ENCODE measurements around the gene ATPAF1. TPM values are rescaled to one million over a fixed set of nuclear protein-coding genes. Genes with fewer than 3 reads are reported as not detected.

ATPAF1 gene
- polyA plus RNA-seq, 2 of the 4 experiments (the other 2 are of a cell fraction), result 28.9 to 63.7 TPM

GRCh38 chr1:46703927-46704641 is 35.9 kb upstream of the ATPAF1 start:
- Histone ChIP-seq H3K4me2 (no peak overlapping the region), H3K4me1 (no peaks in the 10 kb centered on the region), H3K9me3 (no peaks in the 10 kb centered on the region), H3K27ac (no peak overlapping the region), H3K4me3 (no peak overlapping the region)
- FAIRE-seq (no peak), DNase-seq (ENCODE audit: low read depth in 1 of 2, low spot score in 1 of 2) (no peak), ATAC-seq (no peak)
- TF ChIP-seq CBX8 (IDR thresholded peaks at IDR 0.05), result no peak
- WGBS (ENCODE audit: missing lambda C conversion rate), result 88% methylated on average over 3 of the region's 3 CpGs
- ChIA-PET CTCF (interaction anchor here (1.3 kb wide), 1 partner anchor 22 kb away, joined by 3 read pairs; no protein-coding TSS in a partner anchor), POLR2A (no interaction called here)

GRCh38 chr1:46699666-46700065 is 31.5 kb upstream of the ATPAF1 start:
- Histone ChIP-seq H3K4me1 (no peaks in the 10 kb centered on the region), H3K27ac (no peak overlapping the region), H3K9me3 (no peaks in the 10 kb centered on the region), H3K4me3 (no peak overlapping the region), H3K4me2 (no peak overlapping the region)
- no peak for TF ChIP-seq EP300 (IDR thresholded peaks at IDR 0.05)
- no peak for TF ChIP-seq TP53 (CRISPR knock-in tag; IDR thresholded peaks at IDR 0.05)
- no peak for TF ChIP-seq HMGXB4 (CRISPR knock-in tag; IDR thresholded peaks at IDR 0.05; ENCODE audit: borderline replicate concordance)
- TF ChIP-seq JUN (IDR thresholded peaks at IDR 0.05), result no peak
- TF ChIP-seq NFE2L2 (conservative IDR thresholded peaks at IDR 0.05; ENCODE audit: low read length), result no peak
- TF ChIP-seq REST (IDR thresholded peaks at IDR 0.05), result no peak
- ChIA-PET CTCF (interaction anchor here (1.1 kb wide), 1 partner anchor 14 kb away, joined by 3 read pairs; no protein-coding TSS in a partner anchor), POLR2A (no interaction called here)
- WGBS (ENCODE audit: missing lambda C conversion rate), result 55% methylated on average over 3 of the region's 3 CpGs
- FAIRE-seq (no peak), ATAC-seq (no peak), DNase-seq (ENCODE audit: low read depth in 1 of 2, low spot score in 1 of 2) (no peak)

- Histone ChIP-seq H3K27ac (no peak overlapping the region), H3K4me2 (no peak overlapping the region), H3K4me1 (no peaks in the 10 kb centered on the region), H3K4me3 (no peak overlapping the region), H3K9me3 (no peaks in the 10 kb centered on the region)
- no peak for FAIRE-seq
- no peak for TF ChIP-seq ATOH8 (CRISPR knock-in tag; IDR thresholded peaks at IDR 0.05; ENCODE audit: low read depth)
- no peak for TF ChIP-seq FOSB (CRISPR knock-in tag; IDR thresholded peaks at IDR 0.05)
- no peak for TF ChIP-seq RARB (CRISPR knock-in tag; IDR thresholded peaks at IDR 0.05)
- TF ChIP-seq CHD2 (IDR thresholded peaks at IDR 0.05; ENCODE audit: low read length, partially characterized antibody), result no peak
- no peak for TF ChIP-seq RNF2 (IDR thresholded peaks at IDR 0.05; ENCODE audit: borderline replicate concordance, low read depth)
- TF ChIP-seq CEBPB (IDR thresholded peaks at IDR 0.05), result no peak
- no peak for TF ChIP-seq HOXB13 (CRISPR knock-in tag; IDR thresholded peaks at IDR 0.05; ENCODE audit: low read depth)
- no peak for TF ChIP-seq KDM5A (IDR thresholded peaks at IDR 0.05)
- TF ChIP-seq POLR2AphosphoS2 (conservative IDR thresholded peaks at IDR 0.05; ENCODE audit: low read length), result no peak
- TF ChIP-seq EHF (CRISPR knock-in tag; IDR thresholded peaks at IDR 0.05), result no peak
- TF ChIP-seq NR3C1 (IDR thresholded peaks at IDR 0.05), result no peak
- TF ChIP-seq USF2 (IDR thresholded peaks at IDR 0.05), result no peak
- TF ChIP-seq EHMT2 (IDR thresholded peaks at IDR 0.05; ENCODE audit: low read depth), result no peak
- TF ChIP-seq MAX (IDR thresholded peaks at IDR 0.05), result no peak
- TF ChIP-seq ZC3H11A (IDR thresholded peaks at IDR 0.05), result no peak
- TF ChIP-seq RAD21 (conservative IDR thresholded peaks at IDR 0.05 in 1 of 2, IDR thresholded peaks at IDR 0.05 in 1 of 2), result no peak
- TF ChIP-seq E2F6 (IDR thresholded peaks at IDR 0.05; ENCODE audit: borderline replicate concordance, low read depth), result no peak
- no peak for ATAC-seq
- CTCF ChIA-PET, result interaction anchor here (1.4 kb wide), 1 partner anchor 11 kb away, joined by 3 read pairs; no protein-coding TSS in a partner anchor
- POLR2A ChIA-PET, result interaction anchor here (0.7 kb wide), 1 partner anchor 417 kb away, joined by 4 read pairs; no protein-coding TSS in a partner anchor
- no peak for DNase-seq (ENCODE audit: low read depth in 1 of 2, low spot score in 1 of 2)
- 91% methylated on average over 2 of the region's 2 CpGs for WGBS (ENCODE audit: missing lambda C conversion rate)
Observed at GRCh38 chr1:46697053-46697452, 28.9 kb upstream of the ATPAF1 start.
